GM19468 (cell line): ENCODE data around the gene SLC7A6OS.

Experiments used
- ATAC-seq: cut with Tn5 transposase; IDR thresholded peaks from one replicate; pipeline ENCODE4 v1.9.1; 2021; ENCODE audit warnings: mild to moderate bottlenecking, moderate library complexity, moderate number of reproducible peaks; ENCODE audit not compliant: unreplicated experiment; ENCODE audit errors: extremely low read depth

Gene SLC7A6OS

DNA sequence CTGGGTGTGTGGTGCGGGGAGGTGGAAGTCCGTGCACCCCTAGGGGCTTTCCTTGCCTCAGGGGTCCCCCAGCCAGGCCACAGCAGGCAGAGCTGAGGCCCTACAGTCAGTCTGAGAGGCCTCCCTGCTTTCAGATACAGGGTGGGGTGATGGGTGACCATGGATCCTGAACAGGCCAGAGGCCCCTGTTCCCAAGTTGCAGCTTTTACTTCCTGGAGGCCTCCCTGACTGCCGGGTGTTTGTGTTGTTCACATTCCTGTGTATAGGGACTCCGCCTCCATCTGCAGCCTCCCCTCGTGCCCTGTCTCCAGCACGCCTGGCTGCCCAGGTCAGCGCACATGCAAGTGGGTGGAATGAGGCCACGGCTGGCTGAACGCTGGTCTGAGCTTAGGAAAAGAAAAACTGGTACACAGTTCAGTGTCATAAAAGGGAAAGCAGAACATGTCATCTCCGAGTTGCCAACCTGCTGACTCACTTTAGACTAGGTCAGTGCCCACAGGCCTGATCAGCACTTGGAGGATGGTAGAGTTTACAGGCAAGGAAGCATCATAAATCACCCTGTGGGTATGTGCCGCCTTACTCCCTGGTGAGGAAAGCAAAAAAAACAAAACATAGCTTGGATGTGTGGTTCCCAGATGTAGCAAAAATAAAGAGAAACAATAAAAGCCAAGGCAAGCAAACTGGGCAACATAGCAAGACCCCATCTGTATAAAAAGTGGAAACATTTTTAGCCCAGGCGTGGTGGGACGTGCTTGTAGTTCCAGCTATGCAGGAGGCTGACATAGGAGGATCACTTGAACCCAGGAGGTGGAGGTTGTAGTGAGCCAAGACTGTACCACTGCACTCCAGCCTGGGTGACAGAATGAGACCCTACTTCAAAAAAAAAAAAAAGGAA, 52.6 kb downstream of the SLC7A6OS start:
- ATAC-seq: no peak

DNA sequence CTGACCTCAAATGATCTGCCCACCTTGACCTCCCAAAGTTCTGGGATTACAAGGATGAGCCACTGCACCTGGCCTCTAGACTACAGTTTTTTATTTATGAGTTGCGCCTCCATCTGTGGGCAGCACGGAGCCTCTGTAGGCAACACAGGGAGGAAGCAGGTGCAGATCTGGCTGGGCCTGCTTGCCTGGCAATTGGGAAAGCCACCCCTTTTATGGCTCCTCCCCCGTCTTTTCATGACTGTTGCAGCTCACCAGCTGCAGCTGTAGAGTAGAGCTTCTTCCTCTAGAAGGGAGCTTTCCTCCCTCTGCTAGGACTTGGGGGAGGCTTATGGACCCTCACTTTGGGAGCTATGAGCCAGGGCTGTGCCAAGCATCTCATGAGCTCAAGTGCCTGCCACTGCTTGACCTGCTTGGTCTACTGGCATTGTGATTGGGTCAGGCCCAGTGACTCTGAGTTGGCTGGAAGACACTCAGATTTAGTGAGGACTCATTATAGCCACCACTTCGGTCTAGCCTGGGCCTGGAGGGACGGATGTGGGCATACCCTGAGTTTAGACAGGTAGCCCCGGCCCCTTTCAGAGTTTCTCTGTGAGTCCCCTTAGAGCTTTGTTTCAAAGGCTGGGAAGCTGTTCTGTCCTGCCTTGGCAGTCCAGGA, 53.4 kb downstream of the SLC7A6OS start:
- ATAC-seq: no peak

DNA sequence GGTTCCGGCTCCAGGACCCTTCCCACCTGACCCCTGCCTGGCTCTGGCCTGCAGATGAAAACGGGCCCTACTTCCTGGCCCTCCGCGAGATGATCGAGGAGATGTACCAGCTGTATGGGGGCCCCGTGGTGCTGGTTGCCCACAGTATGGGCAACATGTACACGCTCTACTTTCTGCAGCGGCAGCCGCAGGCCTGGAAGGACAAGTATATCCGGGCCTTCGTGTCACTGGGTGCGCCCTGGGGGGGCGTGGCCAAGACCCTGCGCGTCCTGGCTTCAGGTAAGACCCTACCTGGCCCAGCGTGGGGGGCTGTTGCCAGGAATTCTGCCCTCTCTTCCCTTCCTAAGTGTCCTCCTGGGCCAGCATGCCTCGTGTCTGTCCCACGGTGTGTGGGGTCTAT, 55.0 kb downstream of the SLC7A6OS start:
- no peak for ATAC-seq

DNA sequence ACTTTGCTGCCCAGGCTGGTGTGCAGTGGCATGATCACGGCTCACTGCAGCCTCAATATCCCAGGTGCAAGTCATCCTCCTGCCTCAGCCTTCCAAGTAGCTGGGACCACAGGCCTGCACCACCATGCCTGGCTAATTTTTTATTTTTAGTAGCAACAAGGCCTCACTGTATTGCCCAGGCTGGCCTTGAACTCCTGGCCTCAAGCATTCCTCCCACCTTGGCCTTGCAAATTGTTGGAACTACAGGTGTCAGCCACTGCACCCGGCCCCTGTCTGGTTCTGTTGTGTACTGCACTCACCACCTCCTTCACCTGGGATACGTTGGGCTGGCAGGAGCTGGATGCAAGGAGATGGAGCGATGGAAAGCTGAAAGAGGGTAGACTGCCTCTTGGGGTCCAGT, 57.0 kb downstream of the SLC7A6OS start:
- no peak for ATAC-seq

DNA sequence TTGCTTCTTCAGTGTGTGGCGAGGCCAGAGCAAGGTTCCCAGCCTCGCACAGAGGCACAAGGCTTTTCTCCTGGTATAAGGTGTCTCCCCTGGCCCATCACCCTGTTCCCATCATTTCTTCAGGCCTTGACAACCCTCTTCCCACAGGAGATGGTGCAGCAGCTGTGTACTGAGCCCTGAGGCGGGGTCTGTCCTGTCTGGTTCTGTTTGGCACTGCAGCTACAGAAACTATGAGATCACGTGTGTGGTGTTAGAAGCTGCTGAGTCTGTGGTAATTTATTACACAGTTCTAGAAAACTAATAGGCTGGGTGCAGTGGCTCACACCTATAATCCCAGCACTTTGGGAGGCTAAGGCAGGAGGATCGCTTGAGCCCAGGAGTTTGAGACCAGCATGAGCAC, 58.4 kb downstream of the SLC7A6OS start:
- ATAC-seq: no peak

DNA sequence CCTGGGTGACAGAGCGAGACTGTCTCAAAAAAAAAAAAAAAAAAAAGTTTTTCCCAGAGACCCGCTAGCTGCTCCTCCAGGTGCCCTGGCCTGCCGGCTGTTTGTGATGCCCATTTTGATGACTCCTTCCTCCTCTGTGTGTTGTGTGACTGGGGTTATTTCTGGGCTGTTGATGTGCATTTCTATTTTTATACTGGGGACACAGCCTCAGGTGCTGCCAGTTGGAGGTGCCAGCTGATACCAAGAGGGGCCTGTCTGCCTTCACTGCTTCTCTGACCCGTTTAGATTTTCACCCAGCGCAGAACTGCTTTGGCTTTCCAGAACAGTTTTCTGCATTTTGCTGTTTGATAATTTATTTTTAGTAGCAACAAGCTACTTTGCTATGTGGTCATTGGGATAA, 58.9 kb downstream of the SLC7A6OS start:
- ATAC-seq: no peak

DNA sequence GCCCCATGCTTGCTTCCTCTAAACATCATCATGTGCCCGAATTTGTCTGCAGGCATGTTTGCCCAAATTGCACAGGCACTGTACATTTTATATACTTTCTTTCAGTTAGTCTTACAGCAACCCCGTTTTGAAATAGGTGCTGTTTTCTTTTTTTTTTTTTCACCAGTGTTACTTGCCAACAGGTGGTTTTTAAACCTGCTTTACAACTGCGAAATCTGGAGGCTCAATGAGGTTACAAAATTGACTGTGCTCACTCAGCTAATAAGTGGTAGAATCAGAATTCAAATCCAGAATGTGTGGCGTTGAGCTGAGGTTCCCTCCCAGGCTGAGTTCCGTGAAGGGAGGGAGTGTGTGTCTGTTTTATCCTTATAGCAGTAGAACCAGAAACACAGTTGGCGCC, 59.8 kb downstream of the SLC7A6OS start:
- no peak for ATAC-seq

DNA sequence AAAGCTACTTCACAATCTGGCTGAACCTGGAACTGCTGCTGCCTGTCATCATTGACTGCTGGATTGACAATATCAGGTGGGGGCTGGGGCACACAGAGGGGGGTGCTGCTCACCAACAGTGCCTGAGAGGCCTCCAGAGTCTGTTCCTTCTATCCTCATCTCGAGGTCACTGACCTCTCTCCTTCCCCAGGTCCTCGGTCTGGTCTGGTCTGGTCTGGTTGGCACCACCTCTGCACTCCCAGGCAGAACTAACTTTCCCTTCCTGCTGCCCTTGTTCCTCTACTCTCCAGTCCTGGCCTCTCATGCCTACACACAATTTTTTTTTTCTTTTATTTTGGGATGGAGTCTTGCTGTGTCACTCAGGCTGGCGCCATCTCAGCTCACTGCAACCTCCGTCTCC, 61.4 kb downstream of the SLC7A6OS start:
- no peak for ATAC-seq
